Cardiac fibroblast (primary cell): Measurements from ENCODE around the gene ZNF615.
"Not testable (repeated sequence)": the region's sequence is repeated elsewhere in the genome, so short reads cannot be mapped to it uniquely, and the experiment has no call there.

ENCODE experiments used
- DNase-seq, 2 donors: peaks; one replicate each; pipeline versions ENCODE4 v3.0.0 to v3.0.0-alpha.2; 2010; ENCODE audit warnings: low read depth in 2 of 2
- H3K4me3 ChIP-seq, 2 donors: replicated peaks in 1 of 2; 1 replicate in 1 of 2; 2 replicates in 1 of 2; pipeline ENCODE4 v1.5.1; 2011; ENCODE audit warnings: low read depth in 2 of 2, low read length in 2 of 2, mild to moderate bottlenecking in 2 of 2, moderate library complexity in 1 of 2
- CTCF ChIP-seq: IDR thresholded peaks from one replicate; pipeline ENCODE4 v1.5.1; 2011; ENCODE audit warnings: low read depth, mild to moderate bottlenecking, low read length, inconsistent platforms

The ZNF615 gene

GRCh38 chr19:52028027-52028779 is 20.2 kb upstream of the ZNF615 start, which contains the start of gene ZNF614:
ZNF614 (minus strand) TSS chr19:52028379; CDS start chr19:52025745, 2,634 bp downstream.
- TF ChIP-seq CTCF, result no peak
- peak within 1 kb of the TSS; percentile 80 to 89 for H3K4me3 ChIP-seq
- peak; percentile 87 to 89 for DNase-seq

GRCh38 chr19:52026255-52026990 is 18.4 kb upstream of the ZNF615 start:
- DNase-seq, H3K4me3 ChIP-seq: not testable (repeated sequence)

- H3K4me3 ChIP-seq, DNase-seq: not testable (repeated sequence)
Observed at GRCh38 chr19:52024478-52024877, 16.5 kb upstream of the ZNF615 start.

- no peak for TF ChIP-seq CTCF
Observed at GRCh38 chr19:52022193-52022592, 14.2 kb upstream of the ZNF615 start.

GRCh38 chr19:52020506-52020905 is 12.5 kb upstream of the ZNF615 start:
- DNase-seq, result no peak
- H3K4me3 ChIP-seq, result no peak overlapping the region
- no peak for TF ChIP-seq CTCF

More at GRCh38 chr19:52022193-52022592, 14.2 kb upstream of the ZNF615 start:
- no peak overlapping the region for H3K4me3 ChIP-seq
- no peak for DNase-seq

- no peak for TF ChIP-seq CTCF
Observed at GRCh38 chr19:52010674-52011073, 2.7 kb upstream of the ZNF615 start.

GRCh38 chr19:52007451-52007805 is 583 bp downstream of the ZNF615 start:
- TF ChIP-seq CTCF, result no peak
- peak overlapping the region; percentile 65 to 88 for H3K4me3 ChIP-seq
- peak; percentile 12 to 14 for DNase-seq

More at GRCh38 chr19:52010674-52011073, 2.7 kb upstream of the ZNF615 start:
- DNase-seq, result no peak
- H3K4me3 ChIP-seq, result no peak overlapping the region
